H1 (cell line): ENCODE results near the gene MTM1. TPM values are rescaled to one million over a fixed set of nuclear protein-coding genes. Genes with fewer than 3 reads are reported as not detected.

Experiments used
- CTCF ChIA-PET: fragments of 300-600 bp; sonication (Branson Sonifier 250); formaldehyde crosslinking; loops from one replicate; lab custom pipeline; 2021; ENCODE audit not compliant: partially characterized antibody; lab: Charles Lee
- POLR2A ChIA-PET: fragments of 300-600 bp; sonication (Branson Sonifier 250); formaldehyde crosslinking; loops from one replicate; lab custom pipeline; 2021; ENCODE audit warnings: inconsistent platforms; ENCODE audit not compliant: partially characterized antibody; lab: Charles Lee
- DNase-seq, 2 experiments: peaks; one replicate each; pipeline versions ENCODE4 v3.0.0 to v3.0.0-alpha.2; 2010 to 2022; ENCODE audit warnings: low spot score in 2 of 2, low read depth in 1 of 2, mixed read lengths in 1 of 2
- FAIRE-seq: peaks from 2 replicates; lab custom pipeline; 2011; peaks lifted over from hg19 to GRCh38; lab: Jason Lieb, UNC
- H2AFZ ChIP-seq: 2 replicates; pipeline ENCODE4 v1.8.1; 2012; ENCODE audit warnings: low read length, inconsistent platforms
- H2AK5ac ChIP-seq: 2 replicates; pipeline ENCODE4 v1.6.1; 2013; ENCODE audit warnings: low read depth, low read length
- H2BK120ac ChIP-seq: replicated peaks from 2 replicates; pipeline ENCODE3; 2013; ENCODE audit warnings: low read depth, low read length, inconsistent platforms
- H2BK12ac ChIP-seq: 2 replicates; pipeline ENCODE4 v1.6.1; 2013; ENCODE audit warnings: low read depth, low read length
- H2BK15ac ChIP-seq: 2 replicates; pipeline ENCODE4 v1.6.1; 2013; ENCODE audit warnings: low read length
- H2BK20ac ChIP-seq: 2 replicates; pipeline ENCODE4 v1.6.1; 2013; ENCODE audit warnings: low read length
- H2BK5ac ChIP-seq: 2 replicates; pipeline ENCODE4 v1.6.1; 2013; ENCODE audit warnings: low read depth, low read length
- H3K14ac ChIP-seq: 2 replicates; pipeline ENCODE4 v1.6.1; 2013; ENCODE audit warnings: inconsistent platforms; ENCODE audit not compliant: insufficient read length
- H3K18ac ChIP-seq: 2 replicates; pipeline ENCODE4 v1.6.1; 2013; ENCODE audit warnings: low read length; ENCODE audit errors: extremely low read depth
- H3K23ac ChIP-seq: 2 replicates; pipeline ENCODE4 v1.6.1; 2013; ENCODE audit warnings: inconsistent platforms; ENCODE audit not compliant: insufficient read length
- H3K23me2 ChIP-seq: 2 replicates; pipeline ENCODE4 v1.6.1; 2013; ENCODE audit warnings: low read depth, low read length
- H3K27ac ChIP-seq: 2 replicates; pipeline ENCODE4 v1.6.1; 2011; ENCODE audit warnings: low read depth, low read length, inconsistent platforms
- H3K27me3 ChIP-seq, 4 experiments: replicated peaks in 1 of 4; 1 replicate in 1 of 4; 2 replicates in 3 of 4; pipeline versions ENCODE4 v1.6.1 to v1.8.1; 2011 to 2013; ENCODE audit warnings: low read length in 3 of 4, mild to moderate bottlenecking in 3 of 4, inconsistent platforms in 2 of 4, mixed read lengths in 2 of 4, moderate library complexity in 1 of 4; ENCODE audit not compliant: control insufficient read depth in 3 of 4, insufficient read depth in 3 of 4; ENCODE audit errors: extremely low read depth in 1 of 4
- H3K36me3 ChIP-seq, 4 experiments: 2 replicates each; pipeline versions ENCODE4 v1.6.1 to v1.8.1; 2011 to 2013; ENCODE audit warnings: mild to moderate bottlenecking in 4 of 4, low read length in 3 of 4, moderate library complexity in 2 of 4, control low read depth in 1 of 4, inconsistent platforms in 1 of 4; ENCODE audit not compliant: insufficient read depth in 4 of 4, control insufficient read depth in 2 of 4
- H3K4ac ChIP-seq: replicated peaks from 2 replicates; pipeline ENCODE3; 2013; ENCODE audit warnings: low read length, low read depth, mixed read lengths, inconsistent platforms; ENCODE audit not compliant: insufficient read length
- H3K4me1 ChIP-seq, 4 experiments: replicated peaks in 1 of 4; 1 replicate in 1 of 4; 2 replicates in 3 of 4; pipeline versions ENCODE4 v1.6.1 to v1.8.1; 2011 to 2013; ENCODE audit warnings: low read length in 3 of 4, inconsistent platforms in 2 of 4, mixed read lengths in 1 of 4; ENCODE audit not compliant: insufficient read depth in 4 of 4, control insufficient read depth in 3 of 4
- H3K4me2 ChIP-seq, 2 experiments: 2 replicates each; pipeline versions ENCODE4 v1.6.1 to v1.8.1; 2011 to 2013; ENCODE audit warnings: low read depth in 2 of 2, low read length in 2 of 2, control low read depth in 1 of 2, inconsistent platforms in 1 of 2, mild to moderate bottlenecking in 1 of 2; ENCODE audit not compliant: insufficient read depth in 1 of 2
- H3K4me3 ChIP-seq, 4 experiments: fragments of 200-600, 300-600 bp in 1 of 4; sonication (generic), shearing (Covaris generic), sonication (Bioruptor Twin) in 1 of 4; 2 replicates each; pipeline versions ENCODE4 v1.5.1 to v1.8.1; 2011 to 2016; ENCODE audit warnings: low read length in 4 of 4, low read depth in 3 of 4, control low read depth in 2 of 4, inconsistent platforms in 2 of 4, mild to moderate bottlenecking in 2 of 4, mixed read lengths in 1 of 4, moderate library complexity in 1 of 4; ENCODE audit not compliant: insufficient read depth in 2 of 4; ENCODE audit errors: extremely low read depth in 1 of 4
- H3K56ac ChIP-seq: replicated peaks from 2 replicates; pipeline ENCODE3; 2013; ENCODE audit warnings: low read depth, mild to moderate bottlenecking, mixed read lengths, low read length, inconsistent platforms; ENCODE audit not compliant: insufficient read length
- H3K79me1 ChIP-seq: 2 replicates; pipeline ENCODE4 v1.6.1; 2013; ENCODE audit warnings: low read depth, low read length, control low read depth
- H3K79me2 ChIP-seq, 2 experiments: 2 replicates each; pipeline versions ENCODE4 v1.6.1 to v1.8.1; 2012 to 2013; ENCODE audit warnings: low read length in 2 of 2, mild to moderate bottlenecking in 2 of 2, inconsistent platforms in 1 of 2; ENCODE audit not compliant: insufficient read depth in 2 of 2, control insufficient read depth in 1 of 2
- H3K9ac ChIP-seq, 4 experiments: replicated peaks in 1 of 4; 1 replicate in 1 of 4; 2 replicates in 3 of 4; pipeline versions ENCODE4 v1.6.1 to v1.8.1; 2011 to 2013; ENCODE audit warnings: low read depth in 3 of 4, low read length in 3 of 4, control low read depth in 2 of 4, mild to moderate bottlenecking in 2 of 4, moderate library complexity in 2 of 4, inconsistent platforms in 1 of 4; ENCODE audit errors: extremely low read depth in 1 of 4
- H3K9me3 ChIP-seq, 2 experiments: 2 replicates each; pipeline versions ENCODE4 v1.6.1 to v1.8.1; 2012 to 2013; ENCODE audit warnings: mild to moderate bottlenecking in 2 of 2, moderate library complexity in 2 of 2, control low read depth in 1 of 2, inconsistent platforms in 1 of 2, low read depth in 1 of 2, low read length in 1 of 2, mixed read lengths in 1 of 2; ENCODE audit not compliant: insufficient read depth in 2 of 2
- H4K20me1 ChIP-seq, 2 experiments: replicated peaks in 1 of 2; 2 replicates each; pipeline versions ENCODE3 to v1.8.1; 2011 to 2013; ENCODE audit warnings: inconsistent platforms in 2 of 2, low read length in 2 of 2, mild to moderate bottlenecking in 1 of 2; ENCODE audit not compliant: insufficient read depth in 2 of 2, control insufficient read depth in 1 of 2
- H4K5ac ChIP-seq: 2 replicates; pipeline ENCODE4 v1.6.1; 2013; ENCODE audit warnings: low read length, low read depth, mixed read lengths, inconsistent platforms; ENCODE audit not compliant: insufficient read length
- H4K8ac ChIP-seq: 2 replicates; pipeline ENCODE4 v1.8.0; 2013; ENCODE audit warnings: mild to moderate bottlenecking, moderate library complexity, low read length, inconsistent platforms; ENCODE audit not compliant: insufficient read depth; ENCODE audit errors: extremely low read depth
- H4K91ac ChIP-seq: replicated peaks from 2 replicates; pipeline ENCODE3; 2013; ENCODE audit warnings: low read length, mixed read lengths, inconsistent platforms; ENCODE audit not compliant: insufficient read length
- CREB1 ChIP-seq: IDR thresholded peaks from 2 replicates; pipeline ENCODE4 v1.6.1; 2012; ENCODE audit warnings: inconsistent platforms
- EGR1 ChIP-seq: IDR thresholded peaks from 2 replicates; pipeline ENCODE4 v1.6.1; 2011; ENCODE audit warnings: low read depth, low read length, borderline replicate concordance
- JUND ChIP-seq: IDR thresholded peaks from 2 replicates; pipeline ENCODE4 v1.6.1; 2011; ENCODE audit warnings: mild to moderate bottlenecking, improper control_type of control experiment, low read length
- MAFK ChIP-seq: IDR thresholded peaks from 2 replicates; pipeline ENCODE4 v1.6.1; 2012; ENCODE audit warnings: low read depth, mild to moderate bottlenecking, improper control_type of control experiment, low read length
- SRF ChIP-seq: IDR thresholded peaks from 2 replicates; pipeline ENCODE4 v1.6.1; 2011; ENCODE audit warnings: mild to moderate bottlenecking, low read depth, low read length, moderate library complexity
- TCF12 ChIP-seq: IDR thresholded peaks from 2 replicates; pipeline ENCODE4 v1.6.1; 2011; ENCODE audit warnings: low read depth, mild to moderate bottlenecking, low read length
- USF2 ChIP-seq: IDR thresholded peaks from 2 replicates; pipeline ENCODE4 v1.6.1; 2011; ENCODE audit warnings: low read length, improper control_type of control experiment
- WGBS, 2 experiments: shearing (Covaris generic) in 1 of 2; methylation state at CpG; one replicate each; pipeline versions ENCODE4 v1.1.6 to v1.1.7; 2013 to 2015; ENCODE audit warnings: low lambda C conversion rate in 2 of 2, mixed read lengths in 2 of 2, inconsistent platforms in 1 of 2, low coverage in 1 of 2, missing lambda C conversion rate in 1 of 2; ENCODE audit not compliant: insufficient replicate concordance in 2 of 2, insufficient coverage in 1 of 2, insufficient read length in 1 of 2; ENCODE audit errors: extremely low coverage in 1 of 2, missing lambda C conversion rate in 1 of 2; 5-methylcytosine and 5-hydroxymethylcytosine counted together
- polyA plus RNA-seq, 7 experiments: library from polyadenylated mRNA; depleted of rRNA in 3 of 7; stranded (reverse) in 5 of 7; unstranded in 2 of 7; fragments of >200 nt in 5 of 7; fragments of 200-250 nt in 2 of 7; gene quantifications; 1 replicate in 5 of 7; 2 replicates in 1 of 7; 4 replicates in 1 of 7; pipeline versions ENCODE4 v1.2.1 to v1.2.3, GENCODE V29; 2011 to 2013; ENCODE audit warnings: missing spikeins in 2 of 7, mixed read lengths in 2 of 7
- total RNA-seq: library from RNA; stranded (reverse); fragmentation: NEBNext Ultra II Directional; extraction: Animal tissue kit (Norgen Biotek cat#: 25700); gene quantifications from 2 replicates; pipeline ENCODE4 v1.2.1, GENCODE V29; 2021

The MTM1 gene
- total and polyA plus RNA-seq, 2 of the 8 experiments (the other 6 are each of a cell fraction or from before 2014, with no cell fraction given) = 2.3 to 8.4 TPM

GRCh38 chrX:150542846-150543229, 25.6 kb upstream of the MTM1 start:
- Histone ChIP-seq H3K9me3 (no peaks in the 10 kb centered on the region), H3K27me3 (peaks cover 0 to 16% (median 11%) of the 10 kb centered on the region in 4 experiments; a peak in 6 of 7 replicates), H3K79me2 (no peaks in the 10 kb centered on the region), H4K8ac (no peak overlapping the region), H2BK120ac (no peak overlapping the region), H4K91ac (no peak overlapping the region), H2BK5ac (no peak overlapping the region), H2BK20ac (no peak overlapping the region), H3K56ac (no peak overlapping the region), H3K4me3 (no peak overlapping the region), H2BK15ac (no peak overlapping the region), H3K4ac (no peak overlapping the region), H3K79me1 (no peaks in the 10 kb centered on the region), H3K27ac (no peak overlapping the region), H3K14ac (no peak overlapping the region), H3K23me2 (no peaks in the 10 kb centered on the region; the same call in 1 of the 2 replicates), H3K36me3 (no peaks in the 10 kb centered on the region), H3K4me2 (no peak overlapping the region), H4K20me1 (no peaks in the 10 kb centered on the region), H3K18ac (no peak overlapping the region), H2BK12ac (no peak overlapping the region), H2AK5ac (no peak overlapping the region), H4K5ac (no peak overlapping the region), H3K9ac (no peak overlapping the region), H3K23ac (no peak overlapping the region), H2AFZ (no peak overlapping the region), H3K4me1 (peaks cover 0 to 9% (median 3%) of the 10 kb centered on the region in 4 experiments; a peak in 2 of 7 replicates)
- 96% methylated on average over 4 of the region's 4 CpGs; no CpG with 5 or more reads in 1 of the 2 experiments for WGBS, 2 experiments
- DNase-seq = no peak
- ChIA-PET CTCF (interaction anchor here (0.9 to 2.5 kb wide), 7 partner anchors 11 to 141 kb away, joined by 3 to 10 read pairs (median 3); no protein-coding TSS in a partner anchor), POLR2A (no interaction called here)
- no peak for FAIRE-seq
- TF ChIP-seq USF2 (no peak), CREB1 (no peak), JUND (no peak), MAFK (no peak), TCF12 (no peak), SRF (no peak), EGR1 (no peak)
